GM21515 (cell line): ENCODE results near the gene PPP1R14D.
A peak's percentile ranks its signal among the peaks of the same experiment; 100 is the strongest.
"Not testable (repeated sequence)": the region's sequence is repeated elsewhere in the genome, so short reads cannot be mapped to it uniquely, and the experiment has no call there.

ENCODE experiments used
- ATAC-seq: cut with Tn5 transposase; IDR thresholded peaks from one replicate; pipeline ENCODE4 v1.9.1; 2021; ENCODE audit not compliant: unreplicated experiment

The PPP1R14D gene, protein sequence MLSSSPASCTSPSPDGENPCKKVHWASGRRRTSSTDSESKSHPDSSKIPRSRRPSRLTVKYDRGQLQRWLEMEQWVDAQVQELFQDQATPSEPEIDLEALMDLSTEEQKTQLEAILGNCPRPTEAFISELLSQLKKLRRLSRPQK

DNA sequence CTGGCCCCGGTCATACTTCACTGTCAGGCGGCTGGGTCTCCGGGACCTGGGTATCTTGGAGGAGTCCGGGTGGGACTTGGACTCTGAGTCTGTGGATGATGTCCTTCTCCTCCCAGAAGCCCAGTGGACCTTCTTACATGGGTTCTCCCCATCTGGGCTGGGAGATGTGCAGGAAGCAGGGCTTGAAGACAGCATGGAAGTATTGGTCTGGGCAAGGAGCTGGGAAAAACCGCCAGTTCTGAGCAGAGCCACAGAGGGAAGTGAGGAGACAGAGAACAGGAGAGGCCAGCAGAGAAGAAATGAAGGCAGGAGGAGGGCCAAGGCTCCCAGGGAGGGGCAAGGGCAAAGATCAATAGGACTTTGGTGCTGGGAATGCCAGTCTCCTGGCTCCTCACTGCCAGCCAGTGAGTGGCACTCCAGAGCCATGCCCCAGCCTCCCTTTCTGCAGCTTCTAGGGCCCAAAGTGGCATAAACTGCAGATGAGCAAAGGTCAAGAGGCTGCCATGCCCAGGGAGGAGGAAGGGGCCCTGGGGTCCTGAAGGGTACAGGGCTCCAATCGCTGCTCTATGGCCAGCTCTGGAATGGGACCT lies at the start of gene PPP1R14D:
Gene PPP1R14D (minus strand): TSS at position 262 of the 590 bp plus-strand sequence. CDS start 67 bp downstream, at position 195.
- no peak for ATAC-seq

DNA sequence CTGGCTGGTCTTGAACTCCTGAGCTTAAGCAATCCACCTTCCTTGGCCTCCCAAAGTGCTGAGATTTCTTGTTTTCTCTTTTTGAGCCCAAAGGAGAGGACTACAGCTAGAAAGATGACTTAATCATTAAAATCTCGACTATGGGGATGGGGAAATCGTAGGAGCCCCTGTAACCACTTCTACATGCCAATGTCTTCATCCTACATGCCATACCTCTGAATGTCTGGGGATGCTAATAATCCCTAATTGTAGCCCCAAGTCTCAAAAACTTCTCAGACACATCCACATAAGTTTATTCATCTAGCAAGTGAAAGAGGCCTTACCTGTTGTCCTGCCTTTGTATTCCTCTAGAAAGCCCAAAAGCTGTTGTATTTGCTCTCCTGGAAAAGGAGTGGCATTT lies 49.2 kb upstream of the PPP1R14D start:
- ATAC-seq, result no peak

DNA sequence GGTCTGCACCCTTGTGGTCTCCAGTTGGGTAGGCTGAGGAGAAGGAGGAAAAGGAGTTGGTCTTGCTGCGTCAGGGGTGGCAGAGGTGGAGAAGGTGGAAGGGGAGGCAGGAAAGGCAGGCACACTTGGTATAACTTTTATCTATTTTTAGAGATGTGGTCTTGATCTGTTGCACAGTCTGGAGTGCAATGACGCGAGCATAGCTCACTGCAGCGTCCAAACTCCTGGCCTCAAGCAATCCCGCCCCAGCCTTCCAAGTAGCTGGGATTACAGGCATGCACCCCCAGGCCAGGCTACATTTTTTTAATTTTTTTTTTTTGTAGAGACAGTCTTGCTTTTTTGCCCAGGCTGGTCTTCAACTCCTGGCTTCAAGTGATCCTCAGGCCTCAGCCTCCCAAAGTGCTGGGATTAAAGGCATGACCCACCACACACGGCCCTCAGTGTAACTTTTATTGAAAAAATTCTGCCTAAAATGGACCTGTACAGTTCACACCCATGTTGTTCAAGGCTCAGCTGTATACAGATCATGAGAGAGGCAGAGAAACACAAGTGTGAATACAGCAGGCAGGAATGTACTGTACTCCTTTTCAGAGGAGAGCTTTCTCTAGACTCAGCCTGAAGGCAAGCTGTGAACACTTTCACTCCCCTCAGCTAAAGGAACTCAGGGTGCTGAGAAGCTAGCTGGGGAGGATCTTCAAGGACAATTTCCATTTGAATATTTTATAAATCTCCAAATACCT lies 47.7 kb upstream of the PPP1R14D start:
- ATAC-seq, result no peak

DNA sequence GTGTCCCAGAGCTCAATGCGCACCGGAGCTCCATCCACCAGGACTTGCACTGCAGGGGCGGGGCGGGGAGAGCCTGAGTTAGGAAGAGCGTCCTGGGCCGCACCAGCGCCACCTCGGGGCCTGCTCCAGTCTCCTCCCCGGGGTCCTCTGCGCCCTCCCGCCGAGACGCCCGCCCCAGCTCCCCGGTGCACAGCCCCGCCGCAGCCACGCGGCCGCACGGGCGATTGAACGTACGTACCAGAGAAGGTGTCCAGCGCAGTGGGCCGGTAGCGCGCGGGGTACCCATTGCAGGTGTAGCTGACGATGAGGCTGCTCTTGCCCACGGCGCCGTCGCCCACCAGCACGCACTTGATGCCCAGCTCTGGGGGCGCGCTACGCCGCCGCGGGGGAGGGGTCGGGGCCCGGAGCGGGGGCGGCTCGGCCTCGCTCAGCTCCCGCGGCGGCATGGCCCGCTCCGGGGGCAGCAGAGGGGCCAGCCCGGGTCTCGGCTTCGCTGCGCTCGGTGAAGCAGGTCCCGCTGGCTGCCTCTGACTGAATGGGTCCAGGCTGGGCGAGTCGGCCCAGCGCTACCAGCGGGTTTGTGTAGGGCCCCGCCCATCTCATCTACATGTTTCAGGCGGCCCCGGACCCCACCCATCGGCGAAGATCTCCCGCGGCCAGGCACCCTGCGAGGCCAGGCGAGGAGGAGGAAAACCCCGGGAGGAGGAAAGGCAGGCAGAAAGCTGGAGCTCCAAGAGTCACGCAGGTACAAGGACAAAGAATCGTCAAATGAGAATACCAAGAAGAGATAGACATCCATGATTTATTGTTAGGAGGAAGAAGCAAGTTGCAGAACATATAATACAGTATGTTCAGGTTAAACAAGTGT lies 45.4 kb upstream of the PPP1R14D start, which contains the start of gene RHOV:
Gene RHOV (minus strand): TSS at position 541 of the 868 bp plus-strand sequence. CDS start 95 bp downstream, at position 446.
- ATAC-seq, result peak; percentile 50

DNA sequence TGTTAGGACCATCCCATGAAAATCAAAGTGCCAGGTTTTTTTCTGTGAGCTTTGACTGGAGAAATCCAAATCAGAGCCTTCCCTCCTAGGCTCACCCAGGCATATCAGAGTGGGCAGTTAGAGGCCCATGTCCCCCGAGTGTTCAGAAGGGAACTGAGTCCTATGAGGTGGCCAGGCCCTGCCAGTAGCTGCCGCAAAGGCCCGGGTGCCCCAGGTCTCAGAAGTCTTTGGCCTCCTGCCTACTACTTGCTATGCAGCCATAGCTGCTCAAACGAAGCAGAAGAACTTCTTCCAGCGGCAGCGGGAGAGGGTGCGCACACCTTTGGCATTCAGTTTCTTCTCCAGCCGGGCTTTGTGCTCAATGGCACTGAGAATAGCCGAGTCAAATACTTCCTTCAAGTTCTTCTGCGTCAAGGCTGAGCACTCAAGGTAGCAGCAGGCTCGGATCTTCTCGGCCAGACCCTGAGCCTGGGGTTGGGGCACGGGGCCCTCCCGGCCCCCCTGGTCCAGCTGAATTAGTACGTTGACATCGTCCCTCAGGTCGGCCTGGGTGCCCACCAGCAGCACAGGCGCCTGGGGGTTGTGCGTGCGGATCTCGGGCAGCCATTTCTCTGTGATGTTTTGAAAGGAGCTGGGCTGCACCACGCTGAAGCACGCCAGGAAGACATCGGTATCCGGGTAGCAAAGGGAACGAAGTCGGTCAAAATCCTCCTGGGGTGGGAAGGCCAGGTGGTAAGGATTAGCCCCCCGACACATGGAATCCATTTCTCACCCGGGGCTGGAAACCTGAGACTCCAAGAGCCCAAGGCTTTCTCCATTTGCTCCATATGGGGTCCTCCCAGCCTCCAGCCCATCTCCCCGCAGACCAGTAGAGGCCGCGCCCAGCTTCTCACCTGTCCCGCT lies 44.5 kb upstream of the PPP1R14D start:
- ATAC-seq, result no peak

DNA sequence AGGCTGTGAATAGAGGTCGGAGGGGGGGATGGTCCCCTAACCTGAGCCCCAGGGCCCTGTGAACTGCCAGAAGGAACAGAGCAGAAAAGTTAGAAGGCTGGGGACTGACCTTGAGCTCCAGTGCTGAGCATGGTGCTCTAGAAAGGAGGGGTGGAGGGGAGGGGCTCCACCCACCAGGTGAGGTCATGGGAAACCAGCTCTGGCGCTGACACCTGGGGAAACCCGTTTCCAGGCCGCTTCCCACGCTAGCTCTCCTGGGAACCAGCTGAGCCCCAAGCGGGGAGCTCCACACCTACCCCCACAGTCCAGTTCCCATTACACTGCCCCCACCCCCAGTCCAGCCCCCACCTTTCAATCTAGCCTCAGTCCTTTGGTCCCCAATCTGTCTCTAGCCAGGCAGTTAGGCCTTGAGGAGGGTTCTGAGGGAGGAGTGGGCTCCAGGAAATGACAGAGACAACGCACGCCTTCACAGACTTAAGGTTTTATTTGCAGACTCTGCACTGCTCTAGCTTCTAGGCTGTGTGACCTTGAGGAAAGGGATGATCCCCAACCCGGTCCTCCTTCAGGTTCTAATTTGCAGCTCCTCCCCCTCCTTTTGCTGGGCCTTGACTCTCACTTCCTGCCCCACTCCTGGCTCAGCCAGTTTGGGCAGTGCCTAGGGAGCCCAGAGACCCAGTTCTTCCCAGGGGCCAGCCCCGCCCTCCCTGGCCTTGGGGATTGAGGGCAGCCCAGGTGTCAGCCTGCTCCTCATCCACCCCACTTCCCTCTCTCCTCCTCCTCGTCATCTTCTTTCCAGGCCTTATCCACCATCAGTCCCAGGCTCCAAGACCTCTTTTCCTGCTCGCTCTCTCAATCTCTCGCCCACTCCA lies 43.5 kb upstream of the PPP1R14D start:
- no peak for ATAC-seq

DNA sequence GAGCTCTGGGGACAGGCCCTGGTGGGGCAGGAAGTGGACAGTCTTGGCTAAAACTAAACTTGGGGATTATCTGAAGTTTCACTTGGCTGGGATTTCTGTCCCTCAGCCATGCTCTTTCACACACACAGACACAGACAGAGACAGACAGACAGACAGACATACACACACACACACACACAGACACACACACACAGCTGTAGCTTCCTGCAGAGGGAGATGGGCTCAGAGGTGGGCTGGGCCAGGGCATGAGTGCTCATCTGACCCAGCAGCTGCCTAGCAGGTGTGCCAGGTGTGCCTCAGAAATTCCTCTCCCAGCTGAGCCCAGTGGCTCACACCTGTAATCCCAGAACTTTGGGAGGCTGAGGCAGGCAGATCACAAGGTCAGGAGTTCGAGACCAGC lies 42.2 kb upstream of the PPP1R14D start:
- no peak for ATAC-seq

DNA sequence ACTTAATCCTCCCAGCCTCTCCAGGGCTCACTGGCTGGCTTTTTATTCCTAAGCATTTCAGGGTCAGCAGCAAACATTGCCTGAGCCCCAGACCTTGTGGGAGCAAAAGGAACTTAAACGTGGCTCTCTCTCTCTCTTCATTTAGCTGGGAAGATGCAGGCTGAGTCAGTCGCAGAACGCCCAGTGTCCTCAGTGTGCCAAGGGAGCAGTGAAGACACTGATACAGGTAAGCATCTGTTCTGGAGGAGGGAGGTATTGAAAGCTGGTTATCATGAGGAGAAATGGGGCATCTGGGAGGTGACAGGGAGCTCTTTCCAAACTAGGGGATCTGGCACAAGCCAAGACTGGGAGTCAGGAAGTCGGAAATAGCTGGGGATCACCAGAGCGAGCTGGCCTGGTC lies 41.2 kb upstream of the PPP1R14D start:
- ATAC-seq, result no peak

DNA sequence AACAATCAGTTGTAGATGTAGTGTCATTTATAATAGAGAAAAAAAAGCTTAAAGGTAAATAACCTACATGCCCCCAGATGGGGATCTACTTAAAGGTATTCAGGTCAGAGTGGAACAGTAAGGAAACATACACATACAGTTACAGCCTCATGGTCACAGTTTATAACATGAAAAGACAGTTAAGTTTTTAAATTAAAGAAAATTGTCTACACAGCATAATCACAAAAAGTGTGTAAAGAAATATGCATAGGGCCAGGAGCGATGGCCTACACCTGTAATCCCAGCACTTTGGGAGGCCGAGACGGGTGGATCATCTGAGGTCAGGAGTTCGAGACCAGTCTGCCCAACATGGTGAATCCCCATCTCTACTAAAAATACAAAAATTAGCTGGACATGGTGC lies 38.7 kb upstream of the PPP1R14D start:
- no peak for ATAC-seq

DNA sequence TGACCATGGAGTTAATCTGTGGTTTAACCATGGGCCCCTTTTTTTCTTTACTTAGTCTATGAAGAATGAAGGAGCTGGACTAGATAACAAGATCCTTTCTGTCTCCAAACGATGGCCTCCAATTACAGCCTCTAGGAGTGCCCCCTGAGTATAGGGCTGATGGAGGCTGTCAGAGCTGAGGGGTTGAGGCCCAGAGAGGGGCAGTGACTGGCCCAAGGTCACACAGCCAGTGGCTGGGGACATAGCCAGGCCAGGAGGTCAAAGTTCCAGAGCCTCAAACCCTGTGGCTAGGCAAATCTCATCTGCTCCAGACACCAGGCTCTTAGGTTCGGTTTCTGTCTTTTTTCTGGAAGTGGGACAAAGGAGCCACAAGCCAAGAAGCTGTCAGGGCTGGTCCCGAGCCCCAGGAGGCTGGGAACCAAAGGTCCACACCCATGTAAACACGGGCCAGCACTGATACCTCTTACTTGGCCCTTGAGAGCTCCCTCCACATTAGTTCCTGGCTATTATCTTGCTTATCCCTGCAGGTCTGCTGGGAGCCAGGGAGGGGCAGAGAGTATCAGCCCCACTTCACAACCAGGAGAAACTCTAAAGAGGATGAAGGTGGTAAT lies 35.3 kb upstream of the PPP1R14D start:
- ATAC-seq, result no peak

DNA sequence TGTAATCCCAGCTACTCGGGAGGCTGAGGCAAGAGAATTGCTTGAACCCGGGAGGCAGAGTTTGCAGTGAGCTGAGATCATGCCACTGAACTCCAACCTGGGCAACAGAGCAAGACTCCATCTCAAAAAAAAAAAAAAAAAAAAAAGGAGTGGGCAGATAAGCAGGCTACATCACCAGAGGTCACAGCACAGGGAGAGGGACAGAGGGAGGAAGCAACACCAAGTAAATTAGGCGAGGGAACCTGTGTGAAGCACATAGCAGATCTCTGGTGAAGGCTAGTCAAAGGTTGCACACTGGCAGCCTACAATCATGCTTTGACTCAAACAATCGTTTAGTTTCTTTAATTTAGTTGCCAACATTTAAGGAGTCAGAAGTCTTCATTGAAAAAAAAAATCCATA lies 32.6 kb upstream of the PPP1R14D start:
- not testable (repeated sequence) for ATAC-seq

DNA sequence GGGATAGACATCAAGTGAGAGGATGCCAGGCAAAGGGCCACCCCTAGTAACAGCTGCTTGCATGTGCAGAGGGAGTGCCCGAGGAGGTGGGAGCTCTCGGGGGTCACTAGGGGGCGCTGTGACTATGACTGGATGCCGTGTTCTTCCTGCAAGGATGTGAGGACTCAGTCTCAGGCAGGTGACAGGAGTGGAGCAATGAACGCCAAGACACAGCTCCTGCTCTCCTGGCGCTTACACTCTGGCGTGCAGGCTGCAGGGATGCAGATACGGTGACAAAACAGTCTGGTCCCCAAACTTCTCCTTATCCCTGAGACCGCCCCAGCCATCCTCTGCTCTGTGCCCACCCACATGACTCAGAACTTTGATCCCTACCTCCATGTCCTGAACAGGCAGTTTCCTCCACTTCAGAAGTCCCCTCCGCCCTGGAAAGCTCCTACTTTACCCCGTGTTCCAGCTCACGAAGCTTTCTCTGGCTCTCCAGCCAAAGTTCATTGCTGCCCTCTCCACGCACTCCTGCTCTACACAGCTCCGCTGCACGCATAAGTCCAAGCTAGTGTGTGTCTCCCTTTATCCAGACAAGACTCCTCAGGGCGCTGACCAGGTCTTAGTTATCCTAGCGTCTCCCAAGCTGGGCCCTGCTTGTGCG lies 30.8 kb upstream of the PPP1R14D start:
- no peak for ATAC-seq

DNA sequence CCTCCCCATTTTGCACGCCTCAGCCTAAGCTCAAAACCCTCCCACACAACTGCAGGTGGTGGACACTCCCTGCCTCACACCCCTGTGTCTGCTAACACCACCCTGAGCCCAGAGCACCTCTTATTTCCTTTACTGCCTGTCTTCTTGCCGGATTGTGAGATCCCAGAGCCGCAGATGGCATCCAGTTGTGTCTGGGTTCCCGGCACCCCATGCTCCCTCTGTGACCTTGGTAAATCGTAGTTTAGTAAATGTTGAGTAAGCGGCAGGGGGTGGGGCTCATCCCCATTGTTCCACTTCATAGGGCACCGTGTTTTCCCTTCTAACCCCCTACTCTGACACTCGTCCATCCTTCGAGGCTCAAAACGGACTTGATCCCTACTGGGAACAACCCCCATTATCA lies 30.2 kb upstream of the PPP1R14D start:
- no peak for ATAC-seq

DNA sequence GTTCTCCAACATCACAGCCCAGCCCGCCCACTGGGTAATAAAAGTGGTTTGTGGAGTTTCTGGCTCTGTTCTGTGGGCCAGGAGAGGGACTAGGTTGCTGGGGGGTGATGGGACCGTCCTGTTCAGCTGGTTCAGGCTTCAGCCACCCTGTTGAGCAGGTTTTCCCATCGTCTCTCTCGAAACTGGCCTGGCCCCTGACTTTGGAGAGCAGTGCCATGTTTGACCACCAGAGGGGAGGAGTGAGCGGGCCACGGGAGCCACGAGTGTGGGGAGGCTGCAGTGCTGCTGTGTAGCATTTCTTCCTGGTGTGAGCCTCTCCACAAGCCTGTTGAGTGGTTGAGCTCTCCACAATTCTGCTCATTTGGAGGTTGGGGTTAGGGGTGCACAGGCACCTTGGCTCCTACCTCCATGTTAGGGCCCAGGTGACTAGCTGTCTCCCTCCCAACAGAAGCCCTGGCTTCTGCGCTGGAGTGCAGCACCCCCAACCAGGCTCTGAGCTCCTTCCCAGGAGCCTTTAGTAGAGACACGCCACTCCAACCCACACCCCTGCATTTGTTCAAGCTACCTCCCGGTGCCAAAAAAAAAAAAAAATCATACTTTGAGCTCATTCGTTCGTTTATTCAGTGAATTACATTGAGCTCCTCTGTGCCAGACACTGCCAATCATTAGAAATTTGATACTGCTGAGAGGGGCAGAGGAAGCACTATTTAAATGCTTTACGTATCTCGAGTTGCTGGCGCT lies 29.3 kb upstream of the PPP1R14D start:
- no peak for ATAC-seq

DNA sequence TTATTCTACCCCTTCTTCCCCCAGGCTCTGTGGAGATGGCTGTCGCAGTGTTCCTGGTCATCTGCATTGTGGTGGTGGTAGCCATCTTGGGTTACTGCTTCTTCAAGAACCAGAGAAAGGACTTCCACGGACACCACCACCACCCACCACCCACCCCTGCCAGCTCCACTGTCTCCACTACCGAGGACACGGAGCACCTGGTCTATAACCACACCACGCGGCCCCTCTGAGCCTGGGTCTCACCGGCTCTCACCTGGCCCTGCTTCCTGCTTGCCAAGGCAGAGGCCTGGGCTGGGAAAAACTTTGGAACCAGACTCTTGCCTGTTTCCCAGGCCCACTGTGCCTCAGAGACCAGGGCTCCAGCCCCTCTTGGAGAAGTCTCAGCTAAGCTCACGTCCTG lies 28.2 kb upstream of the PPP1R14D start:
- ATAC-seq, result no peak

DNA sequence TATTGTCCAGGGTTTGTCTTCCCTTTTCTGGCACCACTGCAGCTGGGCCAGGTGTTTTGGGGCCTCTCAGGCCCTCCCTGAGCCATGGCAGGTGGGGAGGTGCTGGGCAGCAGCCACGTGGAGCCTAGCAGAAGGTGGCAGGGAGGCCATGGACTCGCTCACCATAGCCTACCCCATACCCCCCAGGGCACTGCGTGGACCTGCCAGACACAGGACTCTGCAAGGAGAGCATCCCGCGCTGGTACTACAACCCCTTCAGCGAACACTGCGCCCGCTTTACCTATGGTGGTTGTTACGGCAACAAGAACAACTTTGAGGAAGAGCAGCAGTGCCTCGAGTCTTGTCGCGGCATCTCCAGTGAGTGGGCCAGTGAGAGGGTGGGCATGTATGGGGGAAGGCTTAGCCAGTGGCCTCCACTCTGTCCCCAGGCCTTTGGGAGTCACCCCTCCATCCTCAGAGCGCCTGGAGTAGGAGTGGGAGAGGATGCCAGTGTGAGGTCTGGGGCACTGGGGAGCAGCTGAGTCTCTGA lies 27.3 kb upstream of the PPP1R14D start:
- ATAC-seq, result no peak

DNA sequence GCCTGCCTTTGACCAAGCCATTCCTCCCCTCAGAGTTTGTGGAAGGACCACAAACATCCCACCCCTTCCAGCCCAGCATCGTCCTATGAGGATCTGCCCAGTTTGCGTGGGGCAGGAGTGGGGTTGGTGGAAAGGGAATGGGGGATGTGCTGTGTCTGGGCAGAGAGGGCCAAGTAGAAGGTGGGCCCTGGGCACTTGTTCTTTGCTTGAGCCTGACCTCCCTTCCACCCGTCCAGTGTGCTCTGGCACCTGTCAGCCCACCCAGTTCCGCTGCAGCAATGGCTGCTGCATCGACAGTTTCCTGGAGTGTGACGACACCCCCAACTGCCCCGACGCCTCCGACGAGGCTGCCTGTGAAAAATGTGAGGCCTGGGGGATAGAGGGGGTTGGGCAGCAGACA lies 25.7 kb upstream of the PPP1R14D start:
- ATAC-seq, result no peak
